Stimulated activated naive CD4-positive, alpha-beta T cell treated with Interleukin-2 at 50 U/mL for 16 hours (primary cell): Measurements from ENCODE around the gene NDFIP1.

Experiments used
- DNase-seq: peaks from one replicate; lab custom pipeline; 2025; lab: John Stamatoyannopoulos, UW

Gene NDFIP1

GRCh38 chr5:142189813-142190212 lies 81.2 kb downstream of the NDFIP1 start:
- no peak for DNase-seq

GRCh38 chr5:142191776-142192175 lies 83.2 kb downstream of the NDFIP1 start:
- DNase-seq: no peak

- no peak for DNase-seq
Measured at GRCh38 chr5:142192286-142193113, 83.9 kb downstream of the NDFIP1 start.

GRCh38 chr5:142193114-142193428 lies 84.5 kb downstream of the NDFIP1 start:
- DNase-seq: no peak

GRCh38 chr5:142197098-142197497 lies 88.5 kb downstream of the NDFIP1 start:
- no peak for DNase-seq

- DNase-seq: no peak
Measured at GRCh38 chr5:142197781-142198180, 89.2 kb downstream of the NDFIP1 start.

- no peak for DNase-seq
Measured at GRCh38 chr5:142199388-142199787, 90.8 kb downstream of the NDFIP1 start.

- DNase-seq: no peak
Measured at GRCh38 chr5:142200387-142200786, 91.8 kb downstream of the NDFIP1 start.

GRCh38 chr5:142201471-142201887 lies 92.9 kb downstream of the NDFIP1 start:
- DNase-seq: no peak

- no peak for DNase-seq
Measured at GRCh38 chr5:142202282-142202681, 93.7 kb downstream of the NDFIP1 start.
